ENCODE results near the gene SNED1. TPM values are rescaled to one million over a fixed set of nuclear protein-coding genes. Genes with fewer than 3 reads are reported as not detected.

The SNED1 gene
- total and polyA plus RNA-seq, 3 experiments from 2014 or later = 0.90 to 3.5 (median 1.8) TPM

- H3K4me1 ChIP-seq (ENCODE audit: insufficient read depth, low read length) = peaks cover 9% of the 10 kb centered on the region
- H3K27me3 ChIP-seq (ENCODE audit: insufficient read depth, low read length, poor library complexity, severe bottlenecking) = no peaks in the 10 kb centered on the region
- ChIA-PET POLR2A (no interaction called here), CTCF (no interaction called here)
- Mint-ChIP-seq H3K4me3 (no peak overlapping the region), H3K9me3 (no peaks in the 10 kb centered on the region), H3K27ac (no peak overlapping the region), H3K4me1 (peaks cover 3 to 5% (median 4%) of the 10 kb centered on the region in 3 donors), H3K36me3 (no peaks in the 10 kb centered on the region), H3K27me3 (peaks cover 5 to 6% of the 10 kb centered on the region in 2 donors)
- H3K36me3 ChIP-seq (ENCODE audit: insufficient read depth, low read length) = no peaks in the 10 kb centered on the region
- DNase-seq = no peak
- no peaks in the 10 kb centered on the region for H3K9me3 ChIP-seq (ENCODE audit: low read length)
- H3K27ac ChIP-seq (ENCODE audit: low read depth, low read length) = no peak overlapping the region
- H3K4me3 ChIP-seq (ENCODE audit: low read length) = no peak overlapping the region
These were observed 17.0 kb downstream of the SNED1 start for GRCh38 chr2:241015439-241015838.

DNA sequence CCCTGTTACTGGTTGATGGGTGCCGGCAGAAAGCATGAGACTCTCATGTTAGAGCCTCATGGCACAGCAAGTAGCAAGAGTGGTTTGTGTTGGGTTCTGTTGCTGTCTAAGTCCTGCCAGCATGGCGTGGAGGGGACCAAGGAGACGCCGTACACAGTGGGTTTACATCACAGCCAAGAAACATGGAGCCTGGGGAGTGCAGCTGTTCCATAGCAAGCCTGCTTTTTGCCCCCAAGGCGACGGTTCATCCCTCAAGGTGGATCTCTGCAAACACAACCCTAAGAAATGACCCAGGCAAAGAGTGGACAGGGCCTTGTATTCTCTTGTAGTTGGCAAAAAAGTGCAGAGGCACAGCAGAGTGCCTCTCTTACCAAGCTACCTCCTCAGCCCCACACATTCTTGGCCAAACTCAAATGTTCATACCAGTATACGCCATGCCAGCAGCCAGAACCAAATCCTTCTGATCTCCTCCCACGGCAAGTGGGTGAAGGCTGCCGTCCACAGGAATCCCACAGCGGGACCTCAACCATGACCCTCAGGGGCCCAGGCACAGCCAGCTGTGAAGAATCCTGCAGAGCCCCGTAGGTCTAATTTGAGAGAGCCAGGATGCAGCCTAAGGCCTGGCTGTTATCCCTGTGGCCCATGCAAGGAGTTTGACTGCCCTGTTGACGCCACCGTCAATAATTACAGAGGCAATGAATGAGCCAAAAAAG, 19.0 kb downstream of the SNED1 start:
- Mint-ChIP-seq H3K4me1 (peaks cover 2 to 3% (median 2%) of the 10 kb centered on the region in 3 donors), H3K27me3 (peaks cover 5 to 8% of the 10 kb centered on the region in 2 donors), H3K27ac (no peak overlapping the region), H3K9me3 (peaks cover 0 to 8% (median 2%) of the 10 kb centered on the region in 5 donors), H3K36me3 (no peaks in the 10 kb centered on the region), H3K4me3 (no peak overlapping the region)
- no peaks in the 10 kb centered on the region for H3K27me3 ChIP-seq (ENCODE audit: insufficient read depth, low read length, poor library complexity, severe bottlenecking)
- H3K9me3 ChIP-seq (ENCODE audit: low read length) = no peaks in the 10 kb centered on the region
- no peak overlapping the region for H3K27ac ChIP-seq (ENCODE audit: low read depth, low read length)
- no peaks in the 10 kb centered on the region for H3K36me3 ChIP-seq (ENCODE audit: insufficient read depth, low read length)
- ChIA-PET POLR2A (no interaction called here), CTCF (no interaction called here)
- DNase-seq = no peak
- no peak overlapping the region for H3K4me3 ChIP-seq (ENCODE audit: low read length)
- H3K4me1 ChIP-seq (ENCODE audit: insufficient read depth, low read length) = no peaks in the 10 kb centered on the region

- ChIA-PET POLR2A (no interaction called here), CTCF (no interaction called here)
- Histone ChIP-seq H3K4me3 (ENCODE audit: low read length) (no peak overlapping the region), H3K4me1 (ENCODE audit: insufficient read depth, low read length) (no peaks in the 10 kb centered on the region), H3K27me3 (ENCODE audit: insufficient read depth, low read length, poor library complexity, severe bottlenecking) (no peaks in the 10 kb centered on the region), H3K9me3 (ENCODE audit: low read length) (no peaks in the 10 kb centered on the region), H3K27ac (ENCODE audit: low read depth, low read length) (no peak overlapping the region), H3K36me3 (ENCODE audit: insufficient read depth, low read length) (no peaks in the 10 kb centered on the region)
- DNase-seq = no peak
- H3K27me3 Mint-ChIP-seq = peaks cover 3 to 5% of the 10 kb centered on the region in 2 donors
- no peaks in the 10 kb centered on the region for H3K4me1 Mint-ChIP-seq
- H3K27ac Mint-ChIP-seq = peak overlapping the region in 1 of 8 donors; percentile 69
- H3K9me3 Mint-ChIP-seq = peaks cover 0 to 13% (median 2%) of the 10 kb centered on the region in 5 donors
- no peaks in the 10 kb centered on the region for H3K36me3 Mint-ChIP-seq
- H3K4me3 Mint-ChIP-seq = no peak overlapping the region
These were observed 19.9 kb downstream of the SNED1 start for GRCh38 chr2:241018051-241018891.

DNA sequence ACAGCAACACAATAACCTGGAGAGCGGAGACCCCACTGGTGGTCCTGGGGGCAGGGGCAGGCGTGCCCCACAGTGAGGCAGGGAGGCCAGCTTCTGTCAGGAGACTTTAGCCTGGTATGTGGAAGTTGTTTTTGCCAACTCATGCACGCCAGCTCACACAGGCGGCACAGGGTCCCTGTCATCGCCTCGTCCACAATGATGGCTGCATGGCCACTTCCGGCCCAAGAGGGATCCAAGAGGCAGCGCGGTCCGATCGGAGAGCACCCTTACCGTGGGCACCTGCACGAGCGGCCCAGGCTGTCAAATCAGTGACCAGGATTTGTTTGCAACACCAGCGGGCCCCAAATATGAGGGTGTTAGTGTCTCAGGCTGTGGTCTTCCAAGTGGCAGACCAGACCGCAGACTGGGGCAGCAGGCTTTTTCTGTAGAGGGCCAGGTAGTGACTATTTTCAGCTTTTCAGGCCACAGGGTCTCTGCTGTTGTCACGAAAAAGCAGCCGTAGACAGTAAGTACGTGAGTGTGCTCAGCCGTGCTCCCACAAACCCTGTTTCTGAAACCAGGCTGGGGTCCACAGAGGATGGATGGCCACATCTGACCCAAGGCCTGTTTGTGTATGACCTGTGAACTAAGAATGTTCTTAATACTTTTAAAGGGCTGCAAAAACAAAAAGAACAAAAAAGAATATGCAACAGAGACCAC, 21.2 kb downstream of the SNED1 start:
- H3K4me3 Mint-ChIP-seq = no peak overlapping the region
- no peak overlapping the region for H3K27ac ChIP-seq (ENCODE audit: low read depth, low read length)
- CTCF ChIA-PET = no interaction called here
- POLR2A ChIA-PET = no interaction called here
- H3K4me3 ChIP-seq (ENCODE audit: low read length) = no peak overlapping the region
- H3K27ac Mint-ChIP-seq = no peak overlapping the region
- no peaks in the 10 kb centered on the region for H3K36me3 Mint-ChIP-seq
- no peak for DNase-seq
- H3K27me3 Mint-ChIP-seq = peaks cover 3 to 5% of the 10 kb centered on the region in 2 donors
- H3K4me1 ChIP-seq (ENCODE audit: insufficient read depth, low read length) = no peaks in the 10 kb centered on the region
- H3K4me1 Mint-ChIP-seq = no peaks in the 10 kb centered on the region
- H3K9me3 ChIP-seq (ENCODE audit: low read length) = no peaks in the 10 kb centered on the region
- peaks cover 2 to 13% (median 2%) of the 10 kb centered on the region in 5 donors for H3K9me3 Mint-ChIP-seq
- no peaks in the 10 kb centered on the region for H3K36me3 ChIP-seq (ENCODE audit: insufficient read depth, low read length)
- H3K27me3 ChIP-seq (ENCODE audit: insufficient read depth, low read length, poor library complexity, severe bottlenecking) = no peaks in the 10 kb centered on the region

DNA sequence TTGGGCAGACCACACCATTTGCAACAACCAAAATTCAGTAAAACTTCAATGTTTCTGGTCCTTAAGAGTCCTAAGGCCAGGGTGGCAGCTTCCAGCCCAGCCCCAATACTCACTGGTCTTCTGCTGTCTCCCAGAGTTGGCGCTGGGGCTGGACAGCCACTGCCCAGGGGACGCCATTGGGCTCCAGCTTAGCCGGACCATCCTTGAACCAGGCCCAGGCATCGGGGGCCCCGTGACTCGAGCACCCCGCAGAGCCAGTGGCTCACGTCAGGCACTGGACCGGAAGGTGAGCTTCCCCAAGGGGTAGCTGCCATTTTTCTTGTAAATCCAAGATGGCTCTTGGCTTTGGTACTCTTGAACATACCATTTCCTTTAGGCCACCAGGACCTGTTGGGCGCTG, 21.8 kb downstream of the SNED1 start:
- peaks cover 0 to 4% (median 0%) of the 10 kb centered on the region in 3 donors for H3K36me3 Mint-ChIP-seq
- Histone ChIP-seq H3K4me1 (ENCODE audit: insufficient read depth, low read length) (no peaks in the 10 kb centered on the region), H3K36me3 (ENCODE audit: insufficient read depth, low read length) (no peaks in the 10 kb centered on the region), H3K27ac (ENCODE audit: low read depth, low read length) (no peak overlapping the region), H3K27me3 (ENCODE audit: insufficient read depth, low read length, poor library complexity, severe bottlenecking) (no peaks in the 10 kb centered on the region), H3K9me3 (ENCODE audit: low read length) (no peaks in the 10 kb centered on the region), H3K4me3 (ENCODE audit: low read length) (no peak overlapping the region)
- CTCF ChIA-PET = no interaction called here
- no peak for DNase-seq
- peaks cover 6 to 17% (median 7%) of the 10 kb centered on the region in 5 donors for H3K9me3 Mint-ChIP-seq
- POLR2A ChIA-PET = no interaction called here
- peaks cover 3 to 5% of the 10 kb centered on the region in 2 donors for H3K27me3 Mint-ChIP-seq
- H3K27ac Mint-ChIP-seq = no peak overlapping the region
- no peaks in the 10 kb centered on the region for H3K4me1 Mint-ChIP-seq
- no peak overlapping the region for H3K4me3 Mint-ChIP-seq

- Histone ChIP-seq H3K27ac (ENCODE audit: low read depth, low read length) (no peak overlapping the region), H3K27me3 (ENCODE audit: insufficient read depth, low read length, poor library complexity, severe bottlenecking) (no peaks in the 10 kb centered on the region), H3K4me3 (ENCODE audit: low read length) (no peak overlapping the region), H3K9me3 (ENCODE audit: low read length) (no peaks in the 10 kb centered on the region), H3K36me3 (ENCODE audit: insufficient read depth, low read length) (no peaks in the 10 kb centered on the region), H3K4me1 (ENCODE audit: insufficient read depth, low read length) (no peaks in the 10 kb centered on the region)
- ChIA-PET POLR2A (no interaction called here), CTCF (no interaction called here)
- H3K4me1 Mint-ChIP-seq = no peaks in the 10 kb centered on the region
- H3K27ac Mint-ChIP-seq = no peak overlapping the region
- peaks cover 8 to 22% (median 10%) of the 10 kb centered on the region in 5 donors for H3K9me3 Mint-ChIP-seq
- peaks cover 4 to 5% of the 10 kb centered on the region in 2 donors for H3K27me3 Mint-ChIP-seq
- H3K4me3 Mint-ChIP-seq = no peak overlapping the region
- DNase-seq = no peak
- peaks cover 2 to 9% (median 3%) of the 10 kb centered on the region in 3 donors for H3K36me3 Mint-ChIP-seq
These were observed 22.3 kb downstream of the SNED1 start for GRCh38 chr2:241020629-241021190.

DNA sequence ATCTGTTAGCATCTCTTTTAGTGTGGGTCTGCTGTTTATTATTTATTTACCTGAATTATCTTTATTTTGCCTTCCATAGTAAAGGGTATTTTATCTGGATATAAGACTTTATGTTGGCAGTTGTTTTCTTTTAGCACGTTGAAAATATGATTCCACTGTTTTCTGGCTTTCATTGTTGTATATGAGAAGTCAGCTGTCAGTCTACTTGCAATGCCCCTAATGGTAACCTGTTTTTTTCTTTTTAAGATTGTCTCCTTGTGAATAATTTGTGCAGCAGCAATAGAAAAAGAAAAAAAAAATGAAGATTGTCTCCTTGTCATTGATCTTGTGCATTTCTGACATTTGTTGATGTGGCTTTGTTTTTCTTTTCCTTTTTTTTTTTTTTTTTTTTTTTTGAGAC, 27.2 kb downstream of the SNED1 start:
- H3K27ac Mint-ChIP-seq = peak overlapping the region in 1 of 8 donors; percentile 38
- Histone ChIP-seq H3K27ac (ENCODE audit: low read depth, low read length) (no peak overlapping the region), H3K4me3 (ENCODE audit: low read length) (no peak overlapping the region), H3K27me3 (ENCODE audit: insufficient read depth, low read length, poor library complexity, severe bottlenecking) (no peaks in the 10 kb centered on the region), H3K9me3 (ENCODE audit: low read length) (no peaks in the 10 kb centered on the region), H3K36me3 (ENCODE audit: insufficient read depth, low read length) (no peaks in the 10 kb centered on the region), H3K4me1 (ENCODE audit: insufficient read depth, low read length) (no peaks in the 10 kb centered on the region)
- ChIA-PET POLR2A (no interaction called here), CTCF (no interaction called here)
- H3K4me3 Mint-ChIP-seq = no peak overlapping the region
- H3K4me1 Mint-ChIP-seq = no peaks in the 10 kb centered on the region
- H3K36me3 Mint-ChIP-seq = peaks cover 4 to 25% (median 4%) of the 10 kb centered on the region in 3 donors
- peaks cover 30 to 36% (median 32%) of the 10 kb centered on the region in 5 donors for H3K9me3 Mint-ChIP-seq
- no peak for DNase-seq
- H3K27me3 Mint-ChIP-seq = peaks cover 2 to 9% of the 10 kb centered on the region in 2 donors
